ENCODE data around the gene MMP23B.
"Not testable (repeated sequence)": the region's sequence is repeated elsewhere in the genome, so short reads cannot be mapped to it uniquely, and the experiment has no call there.

The MMP23B gene

DNA sequence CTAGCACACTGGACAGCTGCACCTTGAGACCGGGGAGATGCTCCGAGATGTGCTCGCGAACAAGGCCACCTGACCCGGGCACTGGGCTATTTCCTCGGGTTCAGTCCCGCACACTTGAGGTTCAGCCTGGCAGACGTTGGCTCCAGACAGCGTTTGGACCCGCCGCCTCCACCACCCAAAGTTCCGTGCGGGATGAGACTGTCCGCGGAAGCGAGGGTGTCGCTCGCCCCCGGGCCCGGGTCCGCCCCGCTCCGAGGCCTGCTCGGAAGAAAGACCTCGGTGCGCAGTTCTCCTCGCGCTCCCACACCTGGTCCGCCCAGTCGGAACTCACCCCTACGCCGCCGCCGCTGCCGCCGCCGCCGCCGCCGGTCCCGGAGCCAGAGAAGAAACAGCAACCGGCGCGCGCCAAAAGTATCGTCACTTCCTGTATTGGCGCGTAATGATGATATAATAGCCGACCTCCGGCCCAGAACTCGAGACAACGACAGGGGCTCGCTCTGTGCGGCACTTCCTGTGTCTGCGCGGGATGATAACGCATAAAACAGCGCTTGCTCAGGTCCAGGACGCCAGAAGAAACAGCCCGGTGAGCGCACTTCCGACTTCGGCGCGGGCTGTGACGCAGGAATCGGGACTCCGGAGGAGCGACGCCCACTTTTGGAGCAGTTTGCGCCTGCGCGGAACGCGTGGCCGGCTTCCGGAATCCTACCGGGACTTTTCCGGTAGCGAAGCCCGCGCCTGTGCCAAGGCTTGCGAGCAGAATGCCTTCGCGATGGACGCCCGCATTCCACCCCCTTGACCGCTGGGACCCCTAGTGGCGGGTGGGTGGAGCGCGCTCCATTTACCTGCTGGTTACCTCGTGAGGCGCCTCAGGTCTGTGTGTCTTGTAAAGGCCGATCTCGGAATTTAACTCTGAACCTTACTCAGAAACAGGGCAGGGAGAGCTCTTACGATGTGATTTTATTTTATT lies 26.9 kb downstream of the MMP23B start, which contains the start of gene CDK11B:
TSS of gene CDK11B (minus strand) at position 422 of the 967 bp plus-strand sequence. CDS start 1,519 bp downstream, outside the sequence.
- H3K4me3 ChIP-seq (ENCODE audit: low read length): peak within 1 kb of the TSS; percentile 58; the same call in 1 of the 2 replicates

GRCh38 chr1:1662392-1662791 lies 30.4 kb downstream of the MMP23B start:
- not testable (repeated sequence) for H3K4me3 ChIP-seq (ENCODE audit: low read length)

DNA sequence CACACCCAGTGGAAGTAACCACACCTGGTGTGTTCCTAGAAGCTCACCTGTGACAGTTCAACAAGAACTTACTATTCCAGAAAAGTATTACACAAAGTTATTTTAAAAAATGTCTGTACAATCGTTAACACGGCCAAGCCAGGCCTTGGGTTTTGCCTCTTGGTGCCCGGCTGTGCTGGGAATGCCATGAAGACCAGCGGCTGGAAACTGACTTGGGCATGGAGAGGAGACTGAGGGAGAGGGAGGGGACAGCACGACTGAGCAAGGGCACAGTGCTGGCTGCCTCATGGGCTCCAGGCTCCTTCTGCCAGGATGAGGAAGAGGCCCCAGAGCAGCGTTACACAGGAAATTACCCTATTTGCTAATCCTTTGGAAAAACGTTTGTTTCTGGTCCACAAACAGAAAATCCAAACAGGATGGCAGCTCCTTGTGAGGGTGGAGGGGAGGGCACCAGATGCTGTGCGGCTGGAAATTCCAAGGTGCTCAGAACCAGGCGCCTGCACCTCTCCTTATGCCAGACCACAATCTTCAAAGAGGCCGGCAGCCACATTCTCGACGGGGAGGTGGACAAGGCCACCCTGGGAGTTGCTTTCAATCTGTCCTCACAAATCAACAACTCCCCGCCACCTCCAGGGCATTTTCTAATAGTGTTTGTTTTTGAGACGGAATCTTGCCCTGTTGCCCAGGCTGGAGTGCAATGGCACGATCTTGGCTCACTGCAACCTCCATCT lies 31.0 kb downstream of the MMP23B start:
- H3K4me3 ChIP-seq (ENCODE audit: low read length): not testable (repeated sequence)

- H3K4me3 ChIP-seq (ENCODE audit: low read length): not testable (repeated sequence)
Observed at GRCh38 chr1:1664318-1664717, 32.3 kb downstream of the MMP23B start.

DNA sequence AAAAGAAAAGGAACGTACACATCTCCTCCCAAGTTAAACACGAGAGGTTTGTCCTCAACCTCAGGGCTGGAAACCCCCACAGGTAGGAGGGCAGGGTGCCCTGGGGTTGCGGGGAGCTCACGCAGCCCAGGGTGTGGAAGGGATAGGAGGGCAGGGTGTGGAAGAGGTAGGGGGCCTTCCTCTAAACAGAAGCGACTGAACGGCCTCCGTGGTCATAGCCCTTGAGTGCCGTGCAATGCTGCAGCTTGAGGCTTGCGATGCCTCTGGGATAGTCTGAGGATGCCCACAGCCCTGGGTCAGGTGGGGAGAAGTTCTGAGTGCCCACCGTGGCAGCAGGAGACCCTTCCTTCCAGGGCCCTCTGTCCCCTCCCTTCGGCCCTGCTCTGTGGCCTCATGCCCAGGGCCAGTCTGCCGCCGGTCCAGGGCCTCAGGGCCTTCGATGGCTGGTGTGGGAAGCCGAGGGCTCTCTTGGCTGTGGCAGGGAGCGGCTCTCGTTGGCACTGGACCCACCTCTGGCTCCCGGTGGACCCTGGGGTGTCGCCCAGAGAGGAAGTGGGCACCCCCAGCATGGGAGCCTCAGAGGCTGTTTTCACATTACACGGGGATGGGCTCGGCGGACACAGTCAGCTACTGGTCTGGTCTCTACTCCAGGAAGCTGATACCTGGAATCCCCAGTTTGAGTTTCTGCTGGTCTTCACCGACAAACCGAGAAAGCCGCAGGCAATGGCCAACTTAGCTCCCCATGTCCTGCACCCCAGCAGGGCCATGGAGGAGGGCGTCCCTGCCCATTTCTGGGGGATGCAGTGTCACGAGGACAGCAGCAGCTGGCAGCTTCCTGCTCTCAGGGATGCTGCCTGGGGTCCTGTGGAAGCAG lies 33.2 kb downstream of the MMP23B start:
- H3K4me3 ChIP-seq (ENCODE audit: low read length): no peak overlapping the region
- TF ChIP-seq ZNF274 (IDR thresholded peaks at IDR 0.05; ENCODE audit: low read depth, low read length): no peak

- TF ChIP-seq ZNF274 (IDR thresholded peaks at IDR 0.05; ENCODE audit: low read depth, low read length): no peak
Observed at GRCh38 chr1:1665815-1666251, 33.9 kb downstream of the MMP23B start.

DNA sequence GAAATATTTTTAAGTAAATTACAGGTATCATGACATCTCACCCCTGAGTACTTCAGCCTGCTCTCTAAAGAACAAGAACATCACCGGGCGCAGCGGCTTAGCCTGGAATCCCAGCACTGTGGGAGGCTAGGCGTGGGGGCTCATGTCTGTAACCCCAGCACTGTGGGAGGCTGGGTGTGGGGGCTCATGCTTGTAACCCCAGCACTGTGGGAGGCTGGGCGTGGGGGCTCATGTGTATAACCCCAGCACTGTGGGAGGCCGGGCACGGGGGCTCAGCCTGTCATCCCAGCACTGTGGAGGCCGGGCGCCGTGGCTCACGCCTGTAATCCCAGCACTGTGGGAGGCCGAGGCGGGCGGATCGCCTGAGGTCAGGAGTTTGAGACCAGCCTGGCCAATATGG lies 34.6 kb downstream of the MMP23B start:
- H3K4me3 ChIP-seq (ENCODE audit: low read length): no peak overlapping the region
- no peak for TF ChIP-seq ZNF274 (IDR thresholded peaks at IDR 0.05; ENCODE audit: low read depth, low read length)

More at GRCh38 chr1:1665815-1666251, 33.9 kb downstream of the MMP23B start:
- no peak overlapping the region for H3K4me3 ChIP-seq (ENCODE audit: low read length)

DNA sequence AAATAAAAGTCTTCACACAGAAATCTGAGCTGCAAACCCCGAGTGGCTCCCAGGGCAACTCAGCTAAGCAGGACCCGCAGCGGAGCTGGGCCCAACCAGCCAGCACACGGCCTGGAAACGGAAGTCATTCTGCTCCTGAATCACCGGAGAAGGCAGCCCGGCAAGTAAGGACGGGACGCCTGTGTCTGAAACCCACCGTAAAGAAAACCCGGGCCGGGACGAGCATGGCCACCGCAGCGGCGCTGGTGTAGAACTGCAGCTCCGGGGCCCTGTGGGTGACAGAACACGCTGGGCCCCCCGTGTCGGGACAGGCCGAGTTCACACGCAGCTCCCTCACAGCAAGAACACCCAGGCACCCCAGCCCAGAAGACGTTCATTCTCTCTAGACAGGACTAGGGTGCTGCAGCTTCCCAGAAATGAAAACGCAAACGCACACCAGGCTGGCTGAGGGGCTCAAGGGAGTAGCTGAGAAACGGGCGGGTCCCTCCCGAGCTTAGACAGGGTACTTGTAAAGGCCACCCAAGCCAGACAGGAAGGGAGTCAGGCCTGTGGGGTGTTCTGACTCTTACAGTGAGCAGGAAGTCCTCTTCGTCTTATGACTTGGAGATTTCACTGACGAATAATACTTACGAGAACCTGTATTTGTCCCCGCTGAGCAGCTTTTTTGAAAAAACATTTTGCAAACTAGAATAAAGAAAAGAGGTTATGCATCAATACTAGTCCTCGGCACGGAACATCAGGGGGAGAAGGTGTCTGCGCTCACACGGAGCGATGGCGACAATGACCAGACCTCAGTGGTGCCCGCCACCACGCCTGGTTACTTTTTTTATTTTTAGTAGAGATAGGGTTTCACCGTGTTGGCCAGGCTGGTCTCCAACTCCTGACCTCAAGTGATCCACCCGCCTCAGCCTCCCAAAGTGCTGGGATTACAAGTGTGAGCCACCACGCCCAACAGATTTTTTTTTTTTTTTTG lies 37.8 kb downstream of the MMP23B start:
- TF ChIP-seq ZNF274 (IDR thresholded peaks at IDR 0.05; ENCODE audit: low read depth, low read length): no peak
- no peak overlapping the region for H3K4me3 ChIP-seq (ENCODE audit: low read length)

- no peak for TF ChIP-seq ZNF274 (IDR thresholded peaks at IDR 0.05; ENCODE audit: low read depth, low read length)
- H3K4me3 ChIP-seq (ENCODE audit: low read length): no peak overlapping the region
Observed at GRCh38 chr1:1670866-1671265, 38.9 kb downstream of the MMP23B start.

DNA sequence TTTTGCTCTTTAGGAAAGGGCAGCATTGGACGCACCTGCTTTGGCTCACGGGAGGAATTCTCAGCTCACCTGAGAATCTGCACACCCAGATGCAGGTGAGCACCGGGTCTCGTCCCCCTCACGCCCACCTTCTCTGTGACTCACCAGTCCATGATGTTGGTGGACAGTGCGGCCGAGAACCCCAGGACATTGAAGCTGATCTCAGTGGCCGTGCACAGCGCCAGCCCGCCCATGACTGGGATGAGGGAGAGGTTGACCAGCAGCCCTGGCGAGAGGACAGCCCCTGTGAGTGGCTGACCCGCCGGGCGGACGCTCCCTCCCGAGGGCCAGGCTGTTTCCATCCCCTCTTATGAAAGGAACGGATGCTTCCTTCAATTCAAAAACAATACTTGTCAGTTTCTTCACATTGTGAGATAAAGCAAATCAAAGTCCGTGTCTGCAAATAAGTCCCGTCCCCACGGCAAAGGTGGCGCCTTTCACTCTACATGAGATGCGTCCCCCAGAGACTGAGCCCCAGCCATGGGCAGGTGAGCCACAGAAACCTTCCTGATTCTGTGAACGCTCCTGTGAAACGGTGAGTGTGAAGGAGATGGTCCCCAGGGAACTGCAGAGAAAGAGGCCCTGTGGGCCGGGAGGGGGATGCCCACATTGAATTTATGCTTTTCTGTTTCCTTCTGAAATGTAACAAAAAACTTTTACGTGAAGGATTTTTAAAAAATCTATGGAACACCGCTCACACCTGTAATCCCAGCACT lies 39.6 kb downstream of the MMP23B start:
- TF ChIP-seq ZNF274 (IDR thresholded peaks at IDR 0.05; ENCODE audit: low read depth, low read length): no peak
- H3K4me3 ChIP-seq (ENCODE audit: low read length): no peak overlapping the region

- no peak for TF ChIP-seq ZNF274 (IDR thresholded peaks at IDR 0.05; ENCODE audit: low read depth, low read length)
- H3K4me3 ChIP-seq (ENCODE audit: low read length): no peak overlapping the region
Observed at GRCh38 chr1:1672181-1672965, 40.4 kb downstream of the MMP23B start.

DNA sequence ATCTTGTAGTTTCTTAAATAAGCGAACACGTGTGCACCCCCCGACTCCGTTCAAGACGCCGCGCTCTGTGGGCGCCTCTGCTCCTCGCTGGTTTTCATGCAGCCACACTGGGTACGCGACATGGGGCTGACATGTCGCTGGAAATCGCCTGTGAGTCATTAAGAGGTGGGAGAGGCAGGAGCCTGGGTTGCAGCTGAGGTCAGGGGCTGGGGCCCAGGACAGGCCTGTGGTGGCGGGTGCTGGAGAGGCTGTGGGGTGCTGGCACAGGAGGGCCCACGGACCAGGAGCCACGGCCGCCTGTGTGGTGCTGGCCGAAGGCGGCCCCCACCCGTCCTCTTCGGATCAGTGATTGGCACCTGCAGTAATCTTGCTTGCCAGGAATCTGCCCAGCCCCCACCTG lies 42.8 kb downstream of the MMP23B start:
- H3K4me3 ChIP-seq (ENCODE audit: low read length): not testable (repeated sequence)

DNA sequence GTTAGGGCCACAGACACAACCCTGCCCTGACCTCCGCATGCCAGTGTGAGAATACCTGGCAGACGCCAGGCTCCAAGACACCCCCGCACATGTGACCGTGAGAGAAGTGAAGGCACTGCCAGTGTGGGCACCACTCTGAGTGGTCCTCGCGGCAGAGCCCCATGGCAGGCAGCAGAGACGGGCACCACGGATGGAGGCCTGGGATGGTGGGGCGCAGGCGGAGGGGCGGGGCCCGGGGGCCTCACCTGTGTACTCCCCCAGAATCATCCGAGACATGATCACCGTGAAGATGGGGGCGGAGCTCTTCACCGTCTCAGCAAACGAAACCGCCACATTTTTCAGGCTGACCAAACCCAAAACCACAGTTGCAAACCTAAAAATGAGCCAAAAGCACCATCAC lies 43.2 kb downstream of the MMP23B start:
- H3K4me3 ChIP-seq (ENCODE audit: low read length): not testable (repeated sequence)

- H3K4me3 ChIP-seq (ENCODE audit: low read length): not testable (repeated sequence)
Observed at GRCh38 chr1:1676087-1676486, 44.1 kb downstream of the MMP23B start.

Data from GM08714 (cell line).